Measurements from ENCODE around the gene CAMSAP1. TPM values are rescaled to one million over a fixed set of nuclear protein-coding genes. Genes with fewer than 3 reads are reported as not detected.

Gene CAMSAP1
- total and polyA plus RNA-seq, 9 of the 15 experiments (the other 6 are each of a cell fraction or from before 2014, with no cell fraction given): 1.5 to 28.8 (median 14.3) TPM

GRCh38 chr9:135819905-135820304 is 87.4 kb downstream of the CAMSAP1 start:
- DNase-seq (ENCODE audit: extremely low read depth in 1 of 4, low spot score in 3 of 4): no peak
- peaks cover 7% of the 10 kb centered on the region for H3K9me1 ChIP-seq (ENCODE audit: control insufficient read depth, insufficient read depth, low read length)
- no peak for ATAC-seq
- in situ Hi-C loops (cut with MboI) (no loop called here), intact Hi-C loops (cut with micrococcal nuclease) (no loop called here)
- ChIA-PET POLR2A (no interaction called here), CTCF (ENCODE audit: low intra/inter-chr PET ratio) (no interaction called here)
- no peaks in the 10 kb centered on the region for H4K20me1 ChIP-seq (replicated peaks; ENCODE audit: control insufficient read depth, insufficient read depth, low read length)
- H3K4me1 ChIP-seq (replicated peaks in 1 of 2; ENCODE audit: control insufficient read depth in 2 of 2, insufficient read depth in 2 of 2, low read length in 2 of 2): no peaks in the 10 kb centered on the region
- peaks cover 94% of the 10 kb centered on the region; the same call in 2 of the 3 replicates for H3K36me3 ChIP-seq (ENCODE audit: control insufficient read depth, insufficient read depth, low read length)
- no TSS peak for BruUV-seq (replicated peaks)
- H3K27ac ChIP-seq (ENCODE audit: extremely low read depth, low read depth, low read length): no peak overlapping the region
- H3K4me2 ChIP-seq (ENCODE audit: insufficient read depth, low read length): no peak overlapping the region
- no peak overlapping the region for H3K9ac ChIP-seq (ENCODE audit: insufficient read depth in 1 of 2, low read depth in 2 of 2, low read length in 2 of 2)
- WGBS (ENCODE audit: insufficient coverage, low coverage, missing lambda C conversion rate): 90% methylated on average over 13 of the region's 13 CpGs
- no peak for FAIRE-seq
- no peak overlapping the region for H3K4me3 ChIP-seq
- no peaks in the 10 kb centered on the region for H3K9me3 ChIP-seq (replicated peaks; ENCODE audit: control insufficient read depth, insufficient read depth, low read depth, low read length)
- no peaks in the 10 kb centered on the region for H3K79me2 ChIP-seq (ENCODE audit: control insufficient read depth, insufficient read depth, low read length)
- no peak overlapping the region for H2AFZ ChIP-seq (ENCODE audit: low read depth, low read length)
- H3K27me3 ChIP-seq (ENCODE audit: control insufficient read depth in 2 of 2, insufficient read depth in 2 of 2, low read length in 2 of 2): no peaks in the 10 kb centered on the region
- no peak for TF ChIP-seq BACH1 (tag; IDR thresholded peaks at IDR 0.05)
- TF ChIP-seq NCOA4 (IDR thresholded peaks at IDR 0.05; ENCODE audit: partially characterized antibody): no peak
- peak in 2 of 3 experiments; percentile 8 to 34; a peak in 1 of 6 replicates for TF ChIP-seq CTCF (IDR thresholded peaks at IDR 0.05 in 2 of 3, conservative IDR thresholded peaks at IDR 0.05 in 1 of 3; ENCODE audit: insufficient read depth in 2 of 3, low read depth in 1 of 3, low read length in 3 of 3)
